ENCODE measurements around the gene LRCH4. TPM values are rescaled to one million over a fixed set of nuclear protein-coding genes. Genes with fewer than 3 reads are reported as not detected.

LRCH4 gene
- total RNA-seq, 6 experiments from 2014 or later: 34.7 to 40.6 (median 38.5) TPM

DNA sequence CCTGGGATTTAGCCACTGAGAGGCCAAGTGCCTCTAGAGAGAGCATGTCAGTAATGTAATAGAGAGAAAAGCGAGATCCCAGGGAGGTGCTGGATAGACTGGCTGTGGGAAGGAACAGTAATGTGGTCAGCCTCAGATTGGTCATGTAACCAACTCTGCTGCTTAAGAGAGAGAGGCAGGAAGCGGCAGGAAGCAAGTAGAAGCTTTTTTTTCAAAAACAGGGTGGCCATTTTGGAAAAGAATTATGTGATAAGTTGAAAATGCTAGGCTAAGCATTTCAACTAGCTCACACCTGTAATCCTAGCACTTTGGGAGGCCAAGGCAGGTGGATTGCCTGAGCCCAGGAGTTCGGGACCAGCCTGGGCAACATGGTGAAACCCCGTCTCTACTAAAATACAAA lies 12.5 kb upstream of the LRCH4 start:
- no peak overlapping the region for H3K27ac Mint-ChIP-seq
- no peak for DNase-seq
- H3K9me3 Mint-ChIP-seq: no peaks in the 10 kb centered on the region
- peaks cover 1% of the 10 kb centered on the region for H3K27me3 Mint-ChIP-seq (ENCODE audit: insufficient read depth)
- peaks cover 2% of the 10 kb centered on the region; the same call in 1 of the 2 replicates for H3K4me1 Mint-ChIP-seq (ENCODE audit: low read depth)
- TF ChIP-seq, protein P1, sequence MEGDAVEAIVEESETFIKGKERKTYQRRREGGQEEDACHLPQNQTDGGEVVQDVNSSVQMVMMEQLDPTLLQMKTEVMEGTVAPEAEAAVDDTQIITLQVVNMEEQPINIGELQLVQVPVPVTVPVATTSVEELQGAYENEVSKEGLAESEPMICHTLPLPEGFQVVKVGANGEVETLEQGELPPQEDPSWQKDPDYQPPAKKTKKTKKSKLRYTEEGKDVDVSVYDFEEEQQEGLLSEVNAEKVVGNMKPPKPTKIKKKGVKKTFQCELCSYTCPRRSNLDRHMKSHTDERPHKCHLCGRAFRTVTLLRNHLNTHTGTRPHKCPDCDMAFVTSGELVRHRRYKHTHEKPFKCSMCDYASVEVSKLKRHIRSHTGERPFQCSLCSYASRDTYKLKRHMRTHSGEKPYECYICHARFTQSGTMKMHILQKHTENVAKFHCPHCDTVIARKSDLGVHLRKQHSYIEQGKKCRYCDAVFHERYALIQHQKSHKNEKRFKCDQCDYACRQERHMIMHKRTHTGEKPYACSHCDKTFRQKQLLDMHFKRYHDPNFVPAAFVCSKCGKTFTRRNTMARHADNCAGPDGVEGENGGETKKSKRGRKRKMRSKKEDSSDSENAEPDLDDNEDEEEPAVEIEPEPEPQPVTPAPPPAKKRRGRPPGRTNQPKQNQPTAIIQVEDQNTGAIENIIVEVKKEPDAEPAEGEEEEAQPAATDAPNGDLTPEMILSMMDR (IDR thresholded peaks at IDR 0.05): no peak
- no peak overlapping the region for H3K4me3 Mint-ChIP-seq
- H3K36me3 Mint-ChIP-seq (ENCODE audit: low read depth): no peaks in the 10 kb centered on the region

DNA sequence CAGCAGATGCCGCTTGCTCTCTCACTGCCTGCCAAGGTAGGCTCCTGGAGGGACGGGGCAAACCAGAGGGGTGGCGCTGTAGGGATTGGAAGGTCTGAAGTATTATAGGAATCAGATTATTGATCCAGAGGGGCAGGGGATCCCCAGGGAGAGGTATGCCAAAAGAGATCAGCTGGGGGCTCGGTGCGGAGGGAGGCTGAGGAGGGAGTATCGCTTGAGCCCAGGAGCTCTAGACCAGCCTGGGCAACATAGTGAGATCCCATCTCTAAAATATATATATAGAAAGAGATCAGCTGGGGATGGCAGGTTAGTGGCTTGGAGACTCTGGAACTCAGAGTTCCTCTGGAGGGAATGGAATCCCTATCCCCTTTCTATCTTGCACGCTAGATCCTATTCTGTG lies 9.3 kb upstream of the LRCH4 start:
- Mint-ChIP-seq H3K27me3 (ENCODE audit: insufficient read depth) (peaks cover 4% of the 10 kb centered on the region; the same call in 1 of the 2 replicates), H3K27ac (no peak overlapping the region), H3K4me1 (ENCODE audit: low read depth) (peaks cover 5% of the 10 kb centered on the region; the same call in 1 of the 2 replicates), H3K9me3 (no peaks in the 10 kb centered on the region), H3K4me3 (no peak overlapping the region), H3K36me3 (ENCODE audit: low read depth) (no peaks in the 10 kb centered on the region)
- no peak for DNase-seq
- TF ChIP-seq, protein P1 (IDR thresholded peaks at IDR 0.05): no peak

DNA sequence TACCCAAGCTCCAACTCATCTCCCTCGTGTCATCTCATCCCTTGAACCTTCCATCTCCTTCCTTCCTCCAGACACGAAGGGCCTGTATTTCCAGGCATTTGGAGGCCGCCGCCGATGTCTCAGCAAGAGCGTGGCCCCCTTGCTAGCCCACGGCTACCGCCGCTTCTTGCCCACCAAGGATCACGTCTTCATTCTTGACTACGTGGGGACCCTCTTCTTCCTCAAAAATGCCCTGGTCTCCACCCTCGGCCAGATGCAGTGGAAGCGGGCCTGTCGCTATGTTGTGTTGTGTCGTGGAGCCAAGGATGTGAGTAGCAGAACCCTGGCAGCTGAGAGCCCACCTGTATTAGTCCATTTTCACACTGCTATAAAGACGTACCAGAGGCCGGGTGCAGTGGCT lies 5.7 kb upstream of the LRCH4 start:
- Mint-ChIP-seq H3K4me3 (no peak overlapping the region), H3K27ac (no peak overlapping the region), H3K9me3 (no peaks in the 10 kb centered on the region), H3K36me3 (ENCODE audit: low read depth) (no peaks in the 10 kb centered on the region), H3K4me1 (ENCODE audit: low read depth) (peaks cover 11% of the 10 kb centered on the region), H3K27me3 (ENCODE audit: insufficient read depth) (peaks cover 4% of the 10 kb centered on the region; the same call in 1 of the 2 replicates)
- DNase-seq: no peak
- TF ChIP-seq, protein P1 (IDR thresholded peaks at IDR 0.05): no peak

DNA sequence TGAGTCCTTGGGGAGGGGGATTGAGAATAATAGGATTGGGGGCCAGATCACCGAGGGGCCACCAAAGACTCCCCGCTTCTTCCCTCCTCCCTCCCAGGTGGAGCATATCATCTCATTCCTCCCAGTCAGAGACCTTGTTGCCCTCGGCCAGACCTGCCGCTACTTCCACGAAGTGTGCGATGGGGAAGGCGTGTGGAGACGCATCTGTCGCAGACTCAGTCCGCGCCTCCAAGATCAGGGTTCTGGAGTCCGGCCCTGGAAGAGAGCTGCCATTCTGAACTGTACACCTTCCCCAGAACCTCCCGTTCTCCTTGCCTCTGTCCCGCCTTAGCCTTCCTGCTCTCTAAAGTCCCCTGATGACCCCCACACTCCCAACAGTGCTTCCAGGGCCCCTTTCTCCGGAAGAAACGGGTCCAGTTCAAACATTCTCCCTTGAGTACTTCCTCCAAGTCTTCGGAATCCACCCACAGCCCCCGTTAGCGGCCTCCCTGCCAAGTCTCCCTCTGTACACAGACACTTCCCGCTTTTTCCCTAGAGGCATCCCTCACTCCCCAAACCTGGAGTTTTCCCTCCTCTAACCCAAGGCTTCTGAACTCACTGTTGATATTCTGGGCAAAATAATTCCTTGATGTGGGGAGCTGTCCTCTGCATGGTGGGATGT lies 4.3 kb upstream of the LRCH4 start:
- no peak overlapping the region for H3K27ac Mint-ChIP-seq
- H3K9me3 Mint-ChIP-seq: no peaks in the 10 kb centered on the region
- H3K27me3 Mint-ChIP-seq (ENCODE audit: insufficient read depth): peaks cover 7% of the 10 kb centered on the region
- DNase-seq: no peak
- H3K4me3 Mint-ChIP-seq: no peak overlapping the region
- peaks cover 13% of the 10 kb centered on the region for H3K4me1 Mint-ChIP-seq (ENCODE audit: low read depth)
- H3K36me3 Mint-ChIP-seq (ENCODE audit: low read depth): peaks cover 2% of the 10 kb centered on the region
- TF ChIP-seq, protein P1 (IDR thresholded peaks at IDR 0.05): no peak

DNA sequence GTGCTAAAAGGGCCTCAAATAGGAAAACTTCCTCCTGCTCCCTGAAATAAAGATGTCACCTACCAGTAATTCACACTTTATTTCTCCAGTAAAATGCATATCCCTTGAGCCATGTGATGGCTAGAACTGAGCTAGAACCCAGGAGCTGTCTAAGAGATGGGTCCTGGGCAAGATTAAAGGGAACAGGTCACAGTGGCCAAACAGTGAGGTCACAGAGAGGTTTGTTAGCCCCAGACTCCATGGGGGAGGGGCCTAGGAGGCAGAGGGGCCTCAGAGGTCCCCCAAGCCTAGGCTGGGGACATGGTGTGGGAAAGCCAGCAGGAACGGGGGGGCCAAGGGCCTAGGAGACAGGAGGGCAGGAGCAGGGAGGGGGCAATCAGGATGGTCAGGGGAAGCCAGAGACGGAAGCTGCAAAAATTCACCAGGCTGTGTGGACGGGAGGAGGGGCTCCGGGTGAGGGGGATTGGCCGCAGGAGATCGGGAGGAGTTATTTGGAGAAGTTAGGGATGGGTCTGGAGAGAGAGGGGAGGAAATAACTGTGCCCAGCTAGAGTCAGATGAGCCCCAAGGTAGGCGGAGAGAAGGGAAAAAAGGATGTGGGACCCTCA lies 3.5 kb upstream of the LRCH4 start:
- Mint-ChIP-seq H3K4me1 (ENCODE audit: low read depth) (peaks cover 21% of the 10 kb centered on the region), H3K36me3 (ENCODE audit: low read depth) (peaks cover 6% of the 10 kb centered on the region), H3K9me3 (no peaks in the 10 kb centered on the region), H3K4me3 (no peak overlapping the region), H3K27me3 (ENCODE audit: insufficient read depth) (peaks cover 7% of the 10 kb centered on the region), H3K27ac (no peak overlapping the region)
- TF ChIP-seq, protein P1 (IDR thresholded peaks at IDR 0.05): no peak
- no peak for DNase-seq

Data from HFFc6 (cell line).